H1 (cell line): ENCODE data around the gene RYR3. TPM values are rescaled to one million over a fixed set of nuclear protein-coding genes. Genes with fewer than 3 reads are reported as not detected.

Experiments
- CTCF ChIA-PET: fragments of 300-600 bp; sonication (Branson Sonifier 250); formaldehyde crosslinking; loops from one replicate; lab custom pipeline; 2021; ENCODE audit not compliant: partially characterized antibody; lab: Charles Lee
- POLR2A ChIA-PET: fragments of 300-600 bp; sonication (Branson Sonifier 250); formaldehyde crosslinking; loops from one replicate; lab custom pipeline; 2021; ENCODE audit warnings: inconsistent platforms; ENCODE audit not compliant: partially characterized antibody; lab: Charles Lee
- DNase-seq, 2 experiments: peaks; one replicate each; pipeline versions ENCODE4 v3.0.0 to v3.0.0-alpha.2; 2010 to 2022; ENCODE audit warnings: low spot score in 2 of 2, low read depth in 1 of 2, mixed read lengths in 1 of 2
- FAIRE-seq: peaks from 2 replicates; lab custom pipeline; 2011; peaks lifted over from hg19 to GRCh38; lab: Jason Lieb, UNC
- H2AFZ ChIP-seq: 2 replicates; pipeline ENCODE4 v1.8.1; 2012; ENCODE audit warnings: low read length, inconsistent platforms
- H2AK5ac ChIP-seq: 2 replicates; pipeline ENCODE4 v1.6.1; 2013; ENCODE audit warnings: low read depth, low read length
- H2BK120ac ChIP-seq: replicated peaks from 2 replicates; pipeline ENCODE3; 2013; ENCODE audit warnings: low read depth, low read length, inconsistent platforms
- H2BK12ac ChIP-seq: 2 replicates; pipeline ENCODE4 v1.6.1; 2013; ENCODE audit warnings: low read depth, low read length
- H2BK15ac ChIP-seq: 2 replicates; pipeline ENCODE4 v1.6.1; 2013; ENCODE audit warnings: low read length
- H2BK20ac ChIP-seq: 2 replicates; pipeline ENCODE4 v1.6.1; 2013; ENCODE audit warnings: low read length
- H2BK5ac ChIP-seq: 2 replicates; pipeline ENCODE4 v1.6.1; 2013; ENCODE audit warnings: low read depth, low read length
- H3K14ac ChIP-seq: 2 replicates; pipeline ENCODE4 v1.6.1; 2013; ENCODE audit warnings: inconsistent platforms; ENCODE audit not compliant: insufficient read length
- H3K18ac ChIP-seq: 2 replicates; pipeline ENCODE4 v1.6.1; 2013; ENCODE audit warnings: low read length; ENCODE audit errors: extremely low read depth
- H3K23ac ChIP-seq: 2 replicates; pipeline ENCODE4 v1.6.1; 2013; ENCODE audit warnings: inconsistent platforms; ENCODE audit not compliant: insufficient read length
- H3K23me2 ChIP-seq: 2 replicates; pipeline ENCODE4 v1.6.1; 2013; ENCODE audit warnings: low read depth, low read length
- H3K27ac ChIP-seq: 2 replicates; pipeline ENCODE4 v1.6.1; 2011; ENCODE audit warnings: low read depth, low read length, inconsistent platforms
- H3K27me3 ChIP-seq, 4 experiments: replicated peaks in 1 of 4; 1 replicate in 1 of 4; 2 replicates in 3 of 4; pipeline versions ENCODE4 v1.6.1 to v1.8.1; 2011 to 2013; ENCODE audit warnings: low read length in 3 of 4, mild to moderate bottlenecking in 3 of 4, inconsistent platforms in 2 of 4, mixed read lengths in 2 of 4, moderate library complexity in 1 of 4; ENCODE audit not compliant: control insufficient read depth in 3 of 4, insufficient read depth in 3 of 4; ENCODE audit errors: extremely low read depth in 1 of 4
- H3K36me3 ChIP-seq, 4 experiments: 2 replicates each; pipeline versions ENCODE4 v1.6.1 to v1.8.1; 2011 to 2013; ENCODE audit warnings: mild to moderate bottlenecking in 4 of 4, low read length in 3 of 4, moderate library complexity in 2 of 4, control low read depth in 1 of 4, inconsistent platforms in 1 of 4; ENCODE audit not compliant: insufficient read depth in 4 of 4, control insufficient read depth in 2 of 4
- H3K4ac ChIP-seq: replicated peaks from 2 replicates; pipeline ENCODE3; 2013; ENCODE audit warnings: low read length, low read depth, mixed read lengths, inconsistent platforms; ENCODE audit not compliant: insufficient read length
- H3K4me1 ChIP-seq, 4 experiments: replicated peaks in 1 of 4; 1 replicate in 1 of 4; 2 replicates in 3 of 4; pipeline versions ENCODE4 v1.6.1 to v1.8.1; 2011 to 2013; ENCODE audit warnings: low read length in 3 of 4, inconsistent platforms in 2 of 4, mixed read lengths in 1 of 4; ENCODE audit not compliant: insufficient read depth in 4 of 4, control insufficient read depth in 3 of 4
- H3K4me2 ChIP-seq, 2 experiments: 2 replicates each; pipeline versions ENCODE4 v1.6.1 to v1.8.1; 2011 to 2013; ENCODE audit warnings: low read depth in 2 of 2, low read length in 2 of 2, control low read depth in 1 of 2, inconsistent platforms in 1 of 2, mild to moderate bottlenecking in 1 of 2; ENCODE audit not compliant: insufficient read depth in 1 of 2
- H3K4me3 ChIP-seq, 4 experiments: fragments of 200-600, 300-600 bp in 1 of 4; sonication (generic), shearing (Covaris generic), sonication (Bioruptor Twin) in 1 of 4; 2 replicates each; pipeline versions ENCODE4 v1.5.1 to v1.8.1; 2011 to 2016; ENCODE audit warnings: low read length in 4 of 4, low read depth in 3 of 4, control low read depth in 2 of 4, inconsistent platforms in 2 of 4, mild to moderate bottlenecking in 2 of 4, mixed read lengths in 1 of 4, moderate library complexity in 1 of 4; ENCODE audit not compliant: insufficient read depth in 2 of 4; ENCODE audit errors: extremely low read depth in 1 of 4
- H3K56ac ChIP-seq: replicated peaks from 2 replicates; pipeline ENCODE3; 2013; ENCODE audit warnings: low read depth, mild to moderate bottlenecking, mixed read lengths, low read length, inconsistent platforms; ENCODE audit not compliant: insufficient read length
- H3K79me1 ChIP-seq: 2 replicates; pipeline ENCODE4 v1.6.1; 2013; ENCODE audit warnings: low read depth, low read length, control low read depth
- H3K79me2 ChIP-seq, 2 experiments: 2 replicates each; pipeline versions ENCODE4 v1.6.1 to v1.8.1; 2012 to 2013; ENCODE audit warnings: low read length in 2 of 2, mild to moderate bottlenecking in 2 of 2, inconsistent platforms in 1 of 2; ENCODE audit not compliant: insufficient read depth in 2 of 2, control insufficient read depth in 1 of 2
- H3K9ac ChIP-seq, 4 experiments: replicated peaks in 1 of 4; 1 replicate in 1 of 4; 2 replicates in 3 of 4; pipeline versions ENCODE4 v1.6.1 to v1.8.1; 2011 to 2013; ENCODE audit warnings: low read depth in 3 of 4, low read length in 3 of 4, control low read depth in 2 of 4, mild to moderate bottlenecking in 2 of 4, moderate library complexity in 2 of 4, inconsistent platforms in 1 of 4; ENCODE audit errors: extremely low read depth in 1 of 4
- H3K9me3 ChIP-seq, 2 experiments: 2 replicates each; pipeline versions ENCODE4 v1.6.1 to v1.8.1; 2012 to 2013; ENCODE audit warnings: mild to moderate bottlenecking in 2 of 2, moderate library complexity in 2 of 2, control low read depth in 1 of 2, inconsistent platforms in 1 of 2, low read depth in 1 of 2, low read length in 1 of 2, mixed read lengths in 1 of 2; ENCODE audit not compliant: insufficient read depth in 2 of 2
- H4K20me1 ChIP-seq, 2 experiments: replicated peaks in 1 of 2; 2 replicates each; pipeline versions ENCODE3 to v1.8.1; 2011 to 2013; ENCODE audit warnings: inconsistent platforms in 2 of 2, low read length in 2 of 2, mild to moderate bottlenecking in 1 of 2; ENCODE audit not compliant: insufficient read depth in 2 of 2, control insufficient read depth in 1 of 2
- H4K5ac ChIP-seq: 2 replicates; pipeline ENCODE4 v1.6.1; 2013; ENCODE audit warnings: low read length, low read depth, mixed read lengths, inconsistent platforms; ENCODE audit not compliant: insufficient read length
- H4K8ac ChIP-seq: 2 replicates; pipeline ENCODE4 v1.8.0; 2013; ENCODE audit warnings: mild to moderate bottlenecking, moderate library complexity, low read length, inconsistent platforms; ENCODE audit not compliant: insufficient read depth; ENCODE audit errors: extremely low read depth
- H4K91ac ChIP-seq: replicated peaks from 2 replicates; pipeline ENCODE3; 2013; ENCODE audit warnings: low read length, mixed read lengths, inconsistent platforms; ENCODE audit not compliant: insufficient read length
- CEBPB ChIP-seq: IDR thresholded peaks from 2 replicates; pipeline ENCODE4 v1.6.1; 2012; ENCODE audit warnings: low read depth, low read length
- CTBP2 ChIP-seq: IDR thresholded peaks from 2 replicates; pipeline ENCODE4 v1.7.0; 2011; ENCODE audit warnings: borderline replicate concordance, mild to moderate bottlenecking, moderate library complexity, mixed read lengths, low read length; ENCODE audit not compliant: insufficient read depth, insufficient read length
- PHF8 ChIP-seq: fragments of 200-600 bp; sonication (generic); conservative IDR thresholded peaks from 2 replicates; pipeline ENCODE4 v1.7.1; 2012; ENCODE audit warnings: low read depth, mild to moderate bottlenecking, inconsistent platforms, low read length, moderate library complexity
- USF2 ChIP-seq: IDR thresholded peaks from 2 replicates; pipeline ENCODE4 v1.6.1; 2011; ENCODE audit warnings: low read length, improper control_type of control experiment
- WGBS, 2 experiments: shearing (Covaris generic) in 1 of 2; methylation state at CpG; one replicate each; pipeline versions ENCODE4 v1.1.6 to v1.1.7; 2013 to 2015; ENCODE audit warnings: low lambda C conversion rate in 2 of 2, mixed read lengths in 2 of 2, inconsistent platforms in 1 of 2, low coverage in 1 of 2, missing lambda C conversion rate in 1 of 2; ENCODE audit not compliant: insufficient replicate concordance in 2 of 2, insufficient coverage in 1 of 2, insufficient read length in 1 of 2; ENCODE audit errors: extremely low coverage in 1 of 2, missing lambda C conversion rate in 1 of 2; 5-methylcytosine and 5-hydroxymethylcytosine counted together
- polyA plus RNA-seq, 7 experiments: library from polyadenylated mRNA; depleted of rRNA in 3 of 7; stranded (reverse) in 5 of 7; unstranded in 2 of 7; fragments of >200 nt in 5 of 7; fragments of 200-250 nt in 2 of 7; gene quantifications; 1 replicate in 5 of 7; 2 replicates in 1 of 7; 4 replicates in 1 of 7; pipeline versions ENCODE4 v1.2.1 to v1.2.3, GENCODE V29; 2011 to 2013; ENCODE audit warnings: missing spikeins in 2 of 7, mixed read lengths in 2 of 7
- total RNA-seq: library from RNA; stranded (reverse); fragmentation: NEBNext Ultra II Directional; extraction: Animal tissue kit (Norgen Biotek cat#: 25700); gene quantifications from 2 replicates; pipeline ENCODE4 v1.2.1, GENCODE V29; 2021

RYR3 gene
- total and polyA plus RNA-seq, 2 of the 8 experiments (the other 6 are each of a cell fraction or from before 2014, with no cell fraction given), result 0.33 to 3.4 TPM

- WGBS, 2 experiments, result 96% methylated on average over 6 of the region's 6 CpGs; no CpG with 5 or more reads in 1 of the 2 experiments
- H3K56ac ChIP-seq, result no peak overlapping the region
- H3K79me1 ChIP-seq, result no peaks in the 10 kb centered on the region
- no peak overlapping the region for H3K4me3 ChIP-seq
- no peak overlapping the region for H3K14ac ChIP-seq
- no peaks in the 10 kb centered on the region for H3K36me3 ChIP-seq
- no peaks in the 10 kb centered on the region for H3K27me3 ChIP-seq
- no peak overlapping the region for H2AFZ ChIP-seq
- no peaks in the 10 kb centered on the region for H3K79me2 ChIP-seq
- no peak overlapping the region for H2BK5ac ChIP-seq
- H4K91ac ChIP-seq, result no peak overlapping the region
- H4K5ac ChIP-seq, result no peak overlapping the region
- no peak overlapping the region for H2BK15ac ChIP-seq
- H3K9me3 ChIP-seq, result no peaks in the 10 kb centered on the region
- H2AK5ac ChIP-seq, result no peak overlapping the region
- no peak overlapping the region for H2BK20ac ChIP-seq
- FAIRE-seq (no peak), DNase-seq (no peak)
- CTCF ChIA-PET, result interaction anchor here (0.6 to 1.0 kb wide), 3 partner anchors 12 to 121 kb away, joined by 3 to 4 read pairs (median 4); partner anchors contain the start of gene CHRM5
- H4K8ac ChIP-seq, result no peak overlapping the region
- H3K27ac ChIP-seq, result no peak overlapping the region
- H3K18ac ChIP-seq, result no peak overlapping the region
- peaks cover 0 to 11% (median 6%) of the 10 kb centered on the region in 4 experiments; a peak in 6 of 7 replicates for H3K4me1 ChIP-seq
- H3K4ac ChIP-seq, result no peak overlapping the region
- POLR2A ChIA-PET, result no interaction called here
- H3K23ac ChIP-seq, result no peak overlapping the region
- H3K4me2 ChIP-seq, result no peak overlapping the region
- H2BK12ac ChIP-seq, result no peak overlapping the region
- no peaks in the 10 kb centered on the region for H4K20me1 ChIP-seq
- no peak overlapping the region for H2BK120ac ChIP-seq
- H3K9ac ChIP-seq, result no peak overlapping the region
- no peaks in the 10 kb centered on the region for H3K23me2 ChIP-seq
- TF ChIP-seq CTBP2, result no peak
- no peak for TF ChIP-seq USF2
- TF ChIP-seq CEBPB, result no peak
- no peak for TF ChIP-seq PHF8
These were observed 536.1 kb downstream of the RYR3 start for GRCh38 chr15:33846862-33847261.
